ENCODE measurements around the gene MYL1. TPM values are rescaled to one million over a fixed set of nuclear protein-coding genes. Genes with fewer than 3 reads are reported as not detected.

The MYL1 gene
- total RNA-seq (not detected), polyA plus RNA-seq (under 1 TPM in 1 of 2 donors, not detected in 1; 0.21 TPM)
- long read RNA-seq, donor 1 = 0 reads
- long read RNA-seq, donor 2 = 0 reads
- long read RNA-seq, donor 3 = 0 reads
- long read RNA-seq, donor 4, partial matches to known transcripts = 0 of 1 reads
- long read RNA-seq, donor 4, other reads (novel, unspliced or antisense) = 0 of 1 reads
- long read RNA-seq, donor 5 = 0 reads

- Histone ChIP-seq H3K9me3 (ENCODE audit: control insufficient read depth in 4 of 4, insufficient read depth in 3 of 4, low read length in 3 of 4) (no peaks in the 10 kb centered on the region), H3K4me3 (no peak within 1 kb of the TSS), H3K27ac (ENCODE audit: low read depth in 1 of 2, low read length in 1 of 2) (no peak within 1 kb of the TSS), H3K27me3 (ENCODE audit: control insufficient read depth in 3 of 3, insufficient read depth in 3 of 3, low read length in 2 of 3) (no peaks in the 10 kb centered on the region), H3K4me1 (ENCODE audit: control insufficient read depth in 5 of 5, insufficient read depth in 5 of 5, low read length in 5 of 5) (no peaks in the 10 kb centered on the region), H3K36me3 (ENCODE audit: control insufficient read depth in 4 of 4, insufficient read depth in 4 of 4, low read length in 4 of 4) (no peaks in the 10 kb centered on the region), H3K9ac (ENCODE audit: insufficient read depth in 1 of 2, low read length in 2 of 2) (peak within 1 kb of the TSS in 1 of 2 donors; percentile 5)
- no peak for DNase-seq
- no peak for TF ChIP-seq CTCF (IDR thresholded peaks at IDR 0.05; ENCODE audit: control extremely low read depth, extremely low read depth)
- WGBS, 2 donors = 75 to 78% methylated on average over 5 of the region's 5 CpGs
- ATAC-seq (ENCODE audit: insufficient read depth, low FRiP score) = no peak
These were observed at the start of gene MYL1 for GRCh38 chr2:210315015-210315788. TSS of gene MYL1 (minus strand) at chr2:210315174. CDS start at chr2:210315042, 132 bp downstream.

GRCh38 chr2:210363876-210364275, 48.9 kb upstream of the MYL1 start:
- H3K9ac ChIP-seq (ENCODE audit: insufficient read depth in 1 of 2, low read length in 2 of 2) = no peak overlapping the region
- no peak overlapping the region for H3K27ac ChIP-seq (ENCODE audit: low read depth in 1 of 2, low read length in 1 of 2)
- H3K9me3 ChIP-seq (ENCODE audit: control insufficient read depth in 4 of 4, insufficient read depth in 3 of 4, low read length in 3 of 4) = no peaks in the 10 kb centered on the region
- no peaks in the 10 kb centered on the region for H3K27me3 ChIP-seq (ENCODE audit: control insufficient read depth in 3 of 3, insufficient read depth in 3 of 3, low read length in 2 of 3)
- DNase-seq = no peak
- no peak for TF ChIP-seq CTCF (IDR thresholded peaks at IDR 0.05; ENCODE audit: control extremely low read depth, extremely low read depth)
- H3K4me1 ChIP-seq (ENCODE audit: control insufficient read depth in 5 of 5, insufficient read depth in 5 of 5, low read length in 5 of 5) = no peaks in the 10 kb centered on the region
- no peak for ATAC-seq (ENCODE audit: insufficient read depth, low FRiP score)
- H3K36me3 ChIP-seq (ENCODE audit: control insufficient read depth in 4 of 4, insufficient read depth in 4 of 4, low read length in 4 of 4) = no peaks in the 10 kb centered on the region
- H3K4me3 ChIP-seq = no peak overlapping the region

GRCh38 chr2:210363261-210363660, 48.3 kb upstream of the MYL1 start:
- Histone ChIP-seq H3K9me3 (ENCODE audit: control insufficient read depth in 4 of 4, insufficient read depth in 3 of 4, low read length in 3 of 4) (no peaks in the 10 kb centered on the region), H3K27ac (ENCODE audit: low read depth in 1 of 2, low read length in 1 of 2) (no peak overlapping the region), H3K9ac (ENCODE audit: insufficient read depth in 1 of 2, low read length in 2 of 2) (no peak overlapping the region), H3K4me1 (ENCODE audit: control insufficient read depth in 5 of 5, insufficient read depth in 5 of 5, low read length in 5 of 5) (no peaks in the 10 kb centered on the region), H3K27me3 (ENCODE audit: control insufficient read depth in 3 of 3, insufficient read depth in 3 of 3, low read length in 2 of 3) (no peaks in the 10 kb centered on the region), H3K36me3 (ENCODE audit: control insufficient read depth in 4 of 4, insufficient read depth in 4 of 4, low read length in 4 of 4) (no peaks in the 10 kb centered on the region), H3K4me3 (no peak overlapping the region)
- ATAC-seq (ENCODE audit: insufficient read depth, low FRiP score) (no peak), DNase-seq (no peak)
- no peak for TF ChIP-seq CTCF (IDR thresholded peaks at IDR 0.05; ENCODE audit: control extremely low read depth, extremely low read depth)
